ENCODE results near the gene CRTAC1.

The CRTAC1 gene

GRCh38 chr10:97913193-97913592 is 117.2 kb downstream of the CRTAC1 start:
- in situ Hi-C loops (cut with HindIII; ENCODE audit: low sequenced_read_pairs) = no loop called here
- no peak for DNase-seq (ENCODE audit: low read depth)
- TF ChIP-seq, protein P1, sequence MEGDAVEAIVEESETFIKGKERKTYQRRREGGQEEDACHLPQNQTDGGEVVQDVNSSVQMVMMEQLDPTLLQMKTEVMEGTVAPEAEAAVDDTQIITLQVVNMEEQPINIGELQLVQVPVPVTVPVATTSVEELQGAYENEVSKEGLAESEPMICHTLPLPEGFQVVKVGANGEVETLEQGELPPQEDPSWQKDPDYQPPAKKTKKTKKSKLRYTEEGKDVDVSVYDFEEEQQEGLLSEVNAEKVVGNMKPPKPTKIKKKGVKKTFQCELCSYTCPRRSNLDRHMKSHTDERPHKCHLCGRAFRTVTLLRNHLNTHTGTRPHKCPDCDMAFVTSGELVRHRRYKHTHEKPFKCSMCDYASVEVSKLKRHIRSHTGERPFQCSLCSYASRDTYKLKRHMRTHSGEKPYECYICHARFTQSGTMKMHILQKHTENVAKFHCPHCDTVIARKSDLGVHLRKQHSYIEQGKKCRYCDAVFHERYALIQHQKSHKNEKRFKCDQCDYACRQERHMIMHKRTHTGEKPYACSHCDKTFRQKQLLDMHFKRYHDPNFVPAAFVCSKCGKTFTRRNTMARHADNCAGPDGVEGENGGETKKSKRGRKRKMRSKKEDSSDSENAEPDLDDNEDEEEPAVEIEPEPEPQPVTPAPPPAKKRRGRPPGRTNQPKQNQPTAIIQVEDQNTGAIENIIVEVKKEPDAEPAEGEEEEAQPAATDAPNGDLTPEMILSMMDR (IDR thresholded peaks at IDR 0.05; ENCODE audit: low read depth, low read length, missing control alignments) = no peak
- H3K4me3 ChIP-seq (ENCODE audit: low read depth, low read length) = no peak overlapping the region

GRCh38 chr10:97911217-97911616 is 119.2 kb downstream of the CRTAC1 start:
- DNase-seq (ENCODE audit: low read depth) = no peak
- H3K4me3 ChIP-seq (ENCODE audit: low read depth, low read length) = no peak overlapping the region
- in situ Hi-C loops (cut with HindIII; ENCODE audit: low sequenced_read_pairs) = no loop called here
- TF ChIP-seq, protein P1 (IDR thresholded peaks at IDR 0.05; ENCODE audit: low read depth, low read length, missing control alignments) = no peak

DNA sequence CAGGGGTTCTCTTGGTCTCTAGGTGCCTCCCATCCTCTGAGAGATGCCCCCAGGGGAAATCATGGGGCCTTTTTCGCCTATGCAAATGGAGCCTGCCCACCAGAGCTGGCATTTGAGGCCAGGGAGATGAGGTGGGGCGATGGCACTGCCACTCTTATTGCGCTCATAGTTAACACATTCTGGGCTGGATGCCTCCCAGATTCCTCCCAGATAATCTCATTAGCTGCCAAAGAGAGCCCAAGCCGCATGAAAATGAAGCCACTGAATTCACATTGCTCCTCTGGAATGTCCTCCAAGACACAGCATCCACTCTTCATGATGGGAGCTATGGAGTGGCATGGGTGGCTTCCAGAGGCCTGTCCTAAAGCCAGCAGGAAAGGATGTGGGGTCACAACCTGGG is 119.8 kb downstream of the CRTAC1 start:
- TF ChIP-seq, protein P1 (IDR thresholded peaks at IDR 0.05; ENCODE audit: low read depth, low read length, missing control alignments) = no peak
- in situ Hi-C loops (cut with HindIII; ENCODE audit: low sequenced_read_pairs) = no loop called here
- H3K4me3 ChIP-seq (ENCODE audit: low read depth, low read length) = no peak overlapping the region
- no peak for DNase-seq (ENCODE audit: low read depth)

DNA sequence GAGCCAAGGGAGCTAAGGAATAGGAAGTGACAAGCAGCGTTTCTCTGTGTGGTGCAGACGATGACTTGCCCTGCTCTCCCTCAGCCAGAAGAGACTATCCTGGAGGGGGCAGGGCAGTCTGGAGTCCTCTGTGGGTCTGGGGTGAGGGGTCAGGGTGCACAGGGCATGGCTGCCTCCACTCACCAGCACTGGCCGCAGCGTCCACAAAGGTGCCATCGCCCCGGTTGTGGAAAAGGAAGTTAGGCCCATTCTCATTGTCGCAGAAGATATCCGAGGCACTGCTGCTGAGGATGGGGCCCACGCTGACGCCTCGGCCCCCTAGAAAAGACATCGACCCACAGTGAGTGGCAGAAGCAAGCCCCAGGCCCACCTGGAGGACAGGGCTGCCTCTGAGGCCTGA is 122.6 kb downstream of the CRTAC1 start:
- TF ChIP-seq, protein P1 (IDR thresholded peaks at IDR 0.05; ENCODE audit: low read depth, low read length, missing control alignments) = no peak
- in situ Hi-C loops (cut with HindIII; ENCODE audit: low sequenced_read_pairs) = no loop called here
- no peak overlapping the region for H3K4me3 ChIP-seq (ENCODE audit: low read depth, low read length)
- DNase-seq (ENCODE audit: low read depth) = no peak

GRCh38 chr10:97907211-97907610 is 123.2 kb downstream of the CRTAC1 start:
- DNase-seq (ENCODE audit: low read depth) = no peak
- in situ Hi-C loops (cut with HindIII; ENCODE audit: low sequenced_read_pairs) = no loop called here
- TF ChIP-seq, protein P1 (IDR thresholded peaks at IDR 0.05; ENCODE audit: low read depth, low read length, missing control alignments) = no peak
- H3K4me3 ChIP-seq (ENCODE audit: low read depth, low read length) = no peak overlapping the region

- no peak overlapping the region for H3K4me3 ChIP-seq (ENCODE audit: low read depth, low read length)
- in situ Hi-C loops (cut with HindIII; ENCODE audit: low sequenced_read_pairs) = no loop called here
- TF ChIP-seq, protein P1 (IDR thresholded peaks at IDR 0.05; ENCODE audit: low read depth, low read length, missing control alignments) = no peak
- DNase-seq (ENCODE audit: low read depth) = no peak
These were observed 125.1 kb downstream of the CRTAC1 start for GRCh38 chr10:97905276-97905675.

DNA sequence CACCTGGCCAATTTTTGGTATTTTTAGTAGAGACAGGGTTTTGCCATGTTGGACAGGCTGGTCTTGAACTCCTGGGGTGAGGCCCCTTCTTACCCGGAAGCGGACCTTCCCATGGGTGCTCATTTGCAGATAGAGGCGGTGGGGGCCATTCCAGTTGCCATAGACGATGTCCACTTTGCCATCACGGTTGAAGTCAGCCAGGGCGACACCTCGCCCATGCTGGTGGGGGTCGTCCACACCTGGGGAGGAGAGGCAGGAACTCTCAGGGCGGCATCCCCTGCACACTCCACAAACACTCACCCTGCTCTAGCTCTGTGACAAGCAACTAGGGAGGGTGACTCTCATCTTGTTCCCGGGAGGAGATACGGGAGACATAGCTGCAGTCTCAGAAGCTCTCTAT is 125.8 kb downstream of the CRTAC1 start:
- in situ Hi-C loops (cut with HindIII; ENCODE audit: low sequenced_read_pairs) = no loop called here
- TF ChIP-seq, protein P1 (IDR thresholded peaks at IDR 0.05; ENCODE audit: low read depth, low read length, missing control alignments) = no peak
- DNase-seq (ENCODE audit: low read depth) = no peak
- H3K4me3 ChIP-seq (ENCODE audit: low read depth, low read length) = no peak overlapping the region
